Thymus (tissue), 11 donors: ENCODE measurements around the gene MKRN2OS. TPM values are rescaled to one million over a fixed set of nuclear protein-coding genes. Genes with fewer than 3 reads are reported as not detected.

Experiments
- DNase-seq, 9 donors: peaks; one replicate each; pipeline ENCODE4 v3.0.0-alpha.2; 2013; ENCODE audit warnings: low spot score in 9 of 9, low read depth in 6 of 9, missing footprints in 1 of 9
- H3K27ac ChIP-seq, 2 donors: one replicate each; pipeline ENCODE4 v1.5.1; 2013; ENCODE audit warnings: control low read depth in 1 of 2, low read depth in 1 of 2, low read length in 1 of 2, mild to moderate bottlenecking in 1 of 2, moderate library complexity in 1 of 2
- H3K27me3 ChIP-seq, 2 donors: one replicate each; pipeline ENCODE4 v1.5.1; 2013; ENCODE audit warnings: low read length in 1 of 2; ENCODE audit not compliant: control insufficient read depth in 2 of 2, insufficient read depth in 1 of 2
- H3K36me3 ChIP-seq, 2 donors: one replicate each; pipeline ENCODE4 v1.5.1; 2013; ENCODE audit warnings: low read length in 1 of 2, mild to moderate bottlenecking in 1 of 2, moderate library complexity in 1 of 2; ENCODE audit not compliant: control insufficient read depth in 2 of 2, insufficient read depth in 2 of 2
- H3K4me1 ChIP-seq, 2 donors: one replicate each; pipeline ENCODE4 v1.5.1; 2013; ENCODE audit warnings: low read length in 2 of 2; ENCODE audit not compliant: control insufficient read depth in 2 of 2, insufficient read depth in 2 of 2
- H3K4me3 ChIP-seq, 2 donors: one replicate each; pipeline ENCODE4 v1.5.1; 2013; ENCODE audit warnings: low read length in 2 of 2, control low read depth in 1 of 2, mild to moderate bottlenecking in 1 of 2
- H3K9me3 ChIP-seq, 2 donors: one replicate each; pipeline ENCODE4 v1.5.1; 2013; ENCODE audit warnings: low read length in 1 of 2, mild to moderate bottlenecking in 1 of 2; ENCODE audit not compliant: control insufficient read depth in 2 of 2, insufficient read depth in 1 of 2
- WGBS: extraction: QIAGEN DNeasy Blood & Tissue Kit; methylation state at CpG from one replicate; pipeline ENCODE4 v1.1.7; 2013; 5-methylcytosine and 5-hydroxymethylcytosine counted together
- polyA plus RNA-seq: library from polyadenylated mRNA; stranded (reverse); fragments of 200-250 nt; gene quantifications from one replicate; pipeline ENCODE4 v1.2.3, GENCODE V29; 2013
- total RNA-seq: library from RNA; stranded (reverse); fragments of 120-200 nt; gene quantifications from one replicate; pipeline ENCODE4 v1.2.4, GENCODE V29; 2013
- donor health status: healthy.

MKRN2OS gene
- total and polyA plus RNA-seq, 2 donors, result 0.09 to 0.78 TPM

DNA sequence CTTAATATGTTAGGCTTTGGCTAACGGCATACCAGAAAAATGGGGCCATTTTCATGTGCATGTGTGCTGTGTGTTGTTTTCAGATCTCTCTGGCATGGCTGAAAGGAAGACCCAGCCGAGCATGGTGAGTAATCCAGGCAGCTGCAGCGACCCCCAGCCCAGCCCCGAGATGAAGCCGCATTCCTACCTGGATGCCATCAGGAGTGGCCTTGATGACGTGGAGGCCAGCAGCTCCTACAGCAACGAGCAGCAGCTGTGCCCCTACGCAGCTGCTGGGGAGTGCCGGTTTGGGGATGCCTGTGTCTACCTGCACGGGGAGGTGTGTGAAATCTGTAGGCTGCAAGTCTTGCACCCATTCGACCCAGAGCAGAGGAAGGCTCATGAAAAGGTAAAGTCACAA, 26.7 kb upstream of the MKRN2OS start:
- Histone ChIP-seq H3K9me3 (peaks cover 0 to 1% of the 10 kb centered on the region in 2 donors), H3K4me1 (no peaks in the 10 kb centered on the region), H3K27ac (no peak overlapping the region), H3K27me3 (no peaks in the 10 kb centered on the region), H3K36me3 (peaks cover 68 to 69% of the 10 kb centered on the region in 2 donors), H3K4me3 (no peak overlapping the region)
- no peak for DNase-seq
- over 99% methylated on average over 11 of the region's 11 CpGs for WGBS

GRCh38 chr3:12569836-12570235, 24.5 kb upstream of the MKRN2OS start:
- Histone ChIP-seq H3K4me3 (no peak overlapping the region), H3K36me3 (peaks cover 46 to 53% of the 10 kb centered on the region in 2 donors), H3K27me3 (no peaks in the 10 kb centered on the region), H3K4me1 (no peaks in the 10 kb centered on the region), H3K9me3 (peaks cover 0 to 10% of the 10 kb centered on the region in 2 donors), H3K27ac (no peak overlapping the region)
- DNase-seq, result no peak
- 98% methylated on average over 6 of the region's 6 CpGs for whole genome bisulfite sequencing

DNA sequence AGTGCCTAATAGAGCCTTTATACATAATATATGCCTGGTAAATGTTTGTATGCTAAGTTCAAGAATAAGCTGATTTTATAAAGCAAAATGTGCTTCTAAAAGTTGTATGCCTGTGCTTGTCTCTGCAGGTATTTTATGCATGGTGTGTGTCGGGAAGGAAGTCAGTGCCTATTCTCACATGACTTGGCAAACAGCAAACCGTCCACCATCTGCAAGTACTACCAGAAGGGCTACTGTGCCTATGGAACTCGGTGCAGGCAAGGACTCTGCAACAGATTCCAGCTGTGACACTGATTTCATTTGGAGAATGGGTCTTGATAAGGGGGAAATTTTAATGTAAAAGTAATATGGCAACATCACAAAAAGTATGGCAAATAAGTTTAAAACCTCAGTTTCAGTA, 23.4 kb upstream of the MKRN2OS start:
- no peak for DNase-seq
- Histone ChIP-seq H3K36me3 (peaks cover 35 to 43% of the 10 kb centered on the region in 2 donors), H3K27me3 (no peaks in the 10 kb centered on the region), H3K9me3 (peaks cover 0 to 10% of the 10 kb centered on the region in 2 donors), H3K4me3 (no peak overlapping the region), H3K4me1 (no peaks in the 10 kb centered on the region), H3K27ac (no peak overlapping the region)
- 83% methylated on average over 3 of the region's 3 CpGs for WGBS

DNA sequence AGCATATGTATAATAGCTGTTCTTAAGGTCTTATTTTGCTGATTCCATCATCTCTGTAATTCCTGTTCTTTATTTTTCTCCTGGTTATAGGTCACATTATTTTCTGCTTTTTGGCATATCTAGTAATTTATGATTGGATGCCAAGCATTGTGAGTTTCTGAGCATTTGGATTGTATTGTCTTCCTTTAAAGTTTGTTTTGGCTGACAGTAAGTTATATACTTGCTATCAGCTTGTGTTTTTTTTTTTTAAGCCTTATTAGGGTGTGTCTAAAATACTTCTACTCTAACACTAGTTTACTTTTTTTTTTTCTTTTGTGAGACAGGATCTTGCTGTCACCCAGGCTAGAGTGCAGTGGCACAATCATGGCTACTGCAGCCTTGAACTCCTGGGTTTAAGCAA, 21.7 kb upstream of the MKRN2OS start:
- Histone ChIP-seq H3K27me3 (no peaks in the 10 kb centered on the region), H3K27ac (no peak overlapping the region), H3K4me1 (no peaks in the 10 kb centered on the region), H3K36me3 (peaks cover 22 to 28% of the 10 kb centered on the region in 2 donors), H3K4me3 (no peak overlapping the region), H3K9me3 (peaks cover 0 to 10% of the 10 kb centered on the region in 2 donors)
- DNase-seq, result no peak

- Histone ChIP-seq H3K4me1 (peaks cover 4 to 11% of the 10 kb centered on the region in 2 donors), H3K9me3 (peaks cover 0 to 10% of the 10 kb centered on the region in 2 donors), H3K27me3 (no peaks in the 10 kb centered on the region), H3K36me3 (peaks cover 3 to 4% of the 10 kb centered on the region in 2 donors), H3K27ac (no peak overlapping the region), H3K4me3 (no peak overlapping the region)
- DNase-seq, result no peak
- WGBS, result 99% methylated on average over 1 of the region's 1 CpG
Observed at GRCh38 chr3:12562451-12562850, 17.2 kb upstream of the MKRN2OS start.

DNA sequence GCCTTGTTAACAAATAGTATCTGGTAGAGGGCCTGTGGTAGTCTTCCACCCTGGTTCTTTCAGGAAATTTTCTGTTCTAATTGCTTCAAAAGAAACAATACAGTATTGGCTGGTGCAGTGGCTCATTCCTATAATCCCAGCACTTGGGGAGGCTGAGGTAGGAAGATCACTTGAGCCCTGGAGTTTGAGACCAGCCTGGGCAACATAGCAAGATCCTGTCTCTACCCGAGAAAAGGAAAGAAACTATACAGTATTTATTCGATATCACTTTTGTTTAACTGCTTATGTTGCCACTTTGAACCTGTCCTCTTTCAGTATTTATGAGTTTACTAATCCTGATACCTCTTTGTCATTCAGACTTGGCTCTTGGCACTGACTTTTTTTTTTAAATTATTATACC, 16.1 kb upstream of the MKRN2OS start:
- H3K4me1 ChIP-seq, result peaks cover 7 to 11% of the 10 kb centered on the region in 2 donors
- no peak overlapping the region for H3K27ac ChIP-seq
- no peak for DNase-seq
- peaks cover 3 to 4% of the 10 kb centered on the region in 2 donors for H3K36me3 ChIP-seq
- H3K27me3 ChIP-seq, result no peaks in the 10 kb centered on the region
- H3K9me3 ChIP-seq, result peaks cover 0 to 5% of the 10 kb centered on the region in 2 donors
- 95% methylated on average over 2 of the region's 2 CpGs for WGBS
- H3K4me3 ChIP-seq, result no peak overlapping the region

- H3K4me1 ChIP-seq, result peaks cover 11 to 14% of the 10 kb centered on the region in 2 donors
- peaks cover 0 to under 1% of the 10 kb centered on the region in 2 donors for H3K9me3 ChIP-seq
- H3K4me3 ChIP-seq, result no peak overlapping the region
- H3K36me3 ChIP-seq, result peaks cover 0 to 3% of the 10 kb centered on the region in 2 donors
- WGBS, result 92% methylated on average over 5 of the region's 5 CpGs
- H3K27ac ChIP-seq, result no peak overlapping the region
- peaks cover 0 to 1% of the 10 kb centered on the region in 2 donors for H3K27me3 ChIP-seq
- DNase-seq, result peak in 1 of 9 donors; percentile 27
Observed at GRCh38 chr3:12560505-12561190, 15.3 kb upstream of the MKRN2OS start.

- DNase-seq, result no peak
- H3K27me3 ChIP-seq, result peaks cover 0 to 2% of the 10 kb centered on the region in 2 donors
- H3K36me3 ChIP-seq, result peaks cover 0 to 3% of the 10 kb centered on the region in 2 donors
- no peak overlapping the region for H3K4me3 ChIP-seq
- WGBS, result 98% methylated on average over 3 of the region's 3 CpGs
- H3K27ac ChIP-seq, result no peak overlapping the region
- H3K9me3 ChIP-seq, result no peaks in the 10 kb centered on the region
- H3K4me1 ChIP-seq, result peaks cover 11 to 16% of the 10 kb centered on the region in 2 donors
Observed at GRCh38 chr3:12559520-12559919, 14.2 kb upstream of the MKRN2OS start.

DNA sequence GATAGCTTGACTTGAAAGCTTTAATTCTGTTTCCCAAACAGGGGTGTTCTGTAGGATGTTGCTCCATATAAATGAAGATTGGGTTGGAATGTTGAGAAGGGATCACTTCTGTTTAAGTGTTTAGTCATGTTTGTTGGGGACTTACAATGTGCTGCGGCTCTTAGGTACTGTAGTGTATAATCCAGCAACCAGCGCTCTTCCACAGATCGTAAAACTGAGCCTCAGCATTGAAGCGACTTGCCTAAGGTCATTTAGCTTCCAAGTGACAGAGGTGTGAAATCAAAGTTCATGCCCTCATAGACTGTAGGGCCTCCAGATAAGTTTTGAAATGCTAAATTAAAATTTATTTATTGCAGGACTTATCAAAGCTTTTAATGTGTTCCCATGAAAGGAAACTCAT, 13.4 kb upstream of the MKRN2OS start:
- H3K4me3 ChIP-seq, result no peak overlapping the region
- H3K27me3 ChIP-seq, result peaks cover 0 to 7% of the 10 kb centered on the region in 2 donors
- peaks cover 11 to 19% of the 10 kb centered on the region in 2 donors for H3K4me1 ChIP-seq
- peaks cover 0 to 3% of the 10 kb centered on the region in 2 donors for H3K36me3 ChIP-seq
- no peak overlapping the region for H3K27ac ChIP-seq
- no peak for DNase-seq
- H3K9me3 ChIP-seq, result no peaks in the 10 kb centered on the region
- 96% methylated on average over 4 of the region's 4 CpGs for WGBS
